Aorta (tissue), 5 donors: ENCODE measurements around the gene CDH23. TPM values are rescaled to one million over a fixed set of nuclear protein-coding genes. Genes with fewer than 3 reads are reported as not detected.

Experiments used
- ATAC-seq: fragments of 200-7000 bp; cut with Tn5 transposase; one replicate; pipeline ENCODE4 v1.9.1; 2022; ENCODE audit warnings: moderate library complexity; ENCODE audit not compliant: low FRiP score
- DNase-seq, 2 donors: peaks; one replicate each; pipeline ENCODE4 v3.0.0-alpha.2; 2020
- H3K27ac ChIP-seq, 2 donors: one replicate each; pipeline ENCODE4 v1.5.1; 2013; ENCODE audit warnings: low read length in 2 of 2, mild to moderate bottlenecking in 2 of 2, moderate library complexity in 2 of 2, control low read depth in 1 of 2, inconsistent platforms in 1 of 2, low read depth in 1 of 2
- H3K27me3 ChIP-seq, 2 donors: one replicate each; pipeline ENCODE4 v1.6.1; 2013; ENCODE audit warnings: control low read depth in 1 of 2, low read length in 1 of 2, mild to moderate bottlenecking in 1 of 2, moderate library complexity in 1 of 2; ENCODE audit not compliant: insufficient read depth in 2 of 2, control insufficient read depth in 1 of 2
- H3K36me3 ChIP-seq, 2 donors: one replicate each; pipeline ENCODE4 v1.6.1; 2013; ENCODE audit warnings: control low read depth in 1 of 2, low read length in 1 of 2, mild to moderate bottlenecking in 1 of 2; ENCODE audit not compliant: insufficient read depth in 2 of 2, control insufficient read depth in 1 of 2
- H3K4me1 ChIP-seq, 2 donors: one replicate each; pipeline ENCODE4 v1.6.1; 2013; ENCODE audit warnings: low read length in 2 of 2, control low read depth in 1 of 2, mild to moderate bottlenecking in 1 of 2, moderate library complexity in 1 of 2; ENCODE audit not compliant: insufficient read depth in 2 of 2, control insufficient read depth in 1 of 2
- H3K4me3 ChIP-seq, 2 donors: one replicate each; pipeline ENCODE4 v1.5.1; 2013; ENCODE audit warnings: low read length in 2 of 2, control low read depth in 1 of 2, mild to moderate bottlenecking in 1 of 2
- H3K9me3 ChIP-seq: one replicate; pipeline ENCODE4 v1.6.1; 2013; ENCODE audit warnings: mild to moderate bottlenecking, low read length; ENCODE audit not compliant: control insufficient read depth
- WGBS, 2 donors: extraction: QIAGEN DNeasy Blood & Tissue Kit; methylation state at CpG; one replicate each; pipeline ENCODE4 v1.1.7; 2013; 5-methylcytosine and 5-hydroxymethylcytosine counted together
- intact Hi-C, 2 donors: fragments of 100-400 bp; cut with DNase I; formaldehyde crosslinking; loops; one replicate each; pipeline versions ENCODE4 v1.14.2 to v1.15.0; 2022
- polyA plus RNA-seq, 2 donors: library from polyadenylated mRNA; stranded (reverse); fragments of 200-250 nt; gene quantifications; one replicate each; pipeline ENCODE4 v1.2.3, GENCODE V29; 2013
- total RNA-seq, 2 donors: library from RNA; stranded (reverse); fragmentation: NEBNext Ultra II Directional; extraction: Animal tissue kit (Norgen Biotek cat#: 25700); gene quantifications; one replicate each; pipeline ENCODE4 v1.2.1, GENCODE V29; 2021
- donor health status: healthy with polysubstance abuse.
- donor health status: Bipolar disorder and iron deficiency.
- donor health status: DM: no; HTN: no; CAD: no.
- donor health status: DM: no; HTN: no; CAD: no.
- donor health status: DM: yes; HTN: yes; CAD: no.

Gene CDH23
- total and polyA plus RNA-seq, 4 donors, result 0.50 to 16.6 (median 7.3) TPM

DNA sequence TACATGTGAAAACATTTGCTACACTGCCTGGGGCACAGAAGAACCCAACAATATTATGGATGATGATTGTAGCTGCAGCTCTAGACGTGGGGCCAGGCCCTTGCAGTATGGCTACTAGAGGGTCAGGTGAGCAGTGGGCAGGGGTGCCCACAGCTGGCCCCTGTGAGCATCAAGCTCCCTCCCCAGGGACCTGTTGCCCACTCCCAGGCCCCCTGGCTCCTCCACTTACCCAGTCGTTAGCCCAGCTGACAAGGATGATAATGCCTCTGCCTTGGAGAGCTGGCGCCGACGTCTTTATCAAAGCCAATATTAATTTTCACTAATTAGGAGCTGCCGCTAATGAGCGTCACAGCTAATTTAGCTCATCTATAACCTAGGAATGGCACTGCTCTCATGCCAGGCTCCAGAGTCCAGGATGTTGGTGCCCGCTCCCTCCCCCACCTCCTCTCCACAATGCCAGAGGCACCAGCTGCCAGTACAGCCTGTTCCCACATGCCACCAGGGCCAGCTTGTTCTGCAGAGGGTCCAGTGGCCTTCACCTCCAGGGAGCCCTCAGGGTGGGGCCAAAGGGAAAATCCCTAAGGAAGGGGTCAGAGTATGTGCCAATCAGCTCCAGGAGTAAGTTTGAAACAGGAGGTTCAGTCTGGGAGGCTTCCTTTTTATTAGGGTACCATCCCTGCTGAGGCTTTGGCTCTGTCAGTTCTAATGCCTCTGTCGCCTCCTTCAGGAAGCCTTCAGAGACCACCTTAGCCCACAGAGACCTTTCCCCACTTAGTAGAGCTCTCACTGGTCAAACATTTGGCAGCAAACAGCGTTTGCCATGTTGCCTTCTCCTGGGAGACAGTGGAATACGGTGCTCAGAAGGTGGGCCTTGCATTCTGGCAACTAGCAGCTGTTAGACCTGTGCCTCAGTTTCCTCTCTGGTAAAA lies 77.2 kb downstream of the CDH23 start:
- WGBS, 2 donors, result 93% methylated on average over 11 of the region's 11 CpGs
- ATAC-seq, result no peak
- peak in 1 of 2 donors; percentile 24 for DNase-seq
- Histone ChIP-seq H3K4me1 (no peaks in the 10 kb centered on the region), H3K27ac (no peak overlapping the region), H3K4me3 (no peak overlapping the region), H3K27me3 (no peaks in the 10 kb centered on the region), H3K36me3 (no peaks in the 10 kb centered on the region), H3K9me3 (no peaks in the 10 kb centered on the region)
- intact Hi-C loops, result no loop called here

DNA sequence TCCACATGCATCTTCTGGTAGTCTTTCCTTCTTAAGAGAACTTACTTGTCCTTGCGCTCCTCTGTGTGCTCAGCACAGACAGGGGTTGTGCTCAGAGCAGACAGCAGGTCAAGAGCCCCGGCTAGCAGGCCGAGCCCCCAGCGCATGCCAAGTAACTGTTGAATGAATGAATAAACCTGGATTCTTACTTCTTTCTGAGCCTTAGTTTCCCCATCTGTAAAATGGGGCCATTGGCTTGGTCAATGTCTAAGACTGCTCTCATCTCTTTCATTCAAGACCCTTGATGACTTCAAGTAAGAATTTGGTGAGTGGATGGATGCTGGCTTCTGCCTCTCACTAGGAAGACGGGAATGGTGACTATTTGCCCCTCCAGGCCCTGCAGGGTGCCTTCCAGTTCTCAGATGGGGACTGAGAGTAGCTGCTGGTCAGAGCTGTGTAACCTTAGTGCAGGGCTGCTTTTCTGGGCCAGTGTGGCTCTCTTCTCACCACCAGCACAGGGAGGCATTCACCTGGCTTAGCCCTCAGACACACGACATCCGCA lies 78.1 kb downstream of the CDH23 start:
- ATAC-seq, result no peak
- Histone ChIP-seq H3K36me3 (no peaks in the 10 kb centered on the region), H3K4me3 (no peak overlapping the region), H3K9me3 (no peaks in the 10 kb centered on the region), H3K4me1 (no peaks in the 10 kb centered on the region), H3K27ac (no peak overlapping the region), H3K27me3 (no peaks in the 10 kb centered on the region)
- intact Hi-C loops, result no loop called here
- 96 to 97% methylated on average over 7 of the region's 7 CpGs for whole genome bisulfite sequencing, 2 donors
- DNase-seq, result peak in 1 of 2 donors; percentile 1

DNA sequence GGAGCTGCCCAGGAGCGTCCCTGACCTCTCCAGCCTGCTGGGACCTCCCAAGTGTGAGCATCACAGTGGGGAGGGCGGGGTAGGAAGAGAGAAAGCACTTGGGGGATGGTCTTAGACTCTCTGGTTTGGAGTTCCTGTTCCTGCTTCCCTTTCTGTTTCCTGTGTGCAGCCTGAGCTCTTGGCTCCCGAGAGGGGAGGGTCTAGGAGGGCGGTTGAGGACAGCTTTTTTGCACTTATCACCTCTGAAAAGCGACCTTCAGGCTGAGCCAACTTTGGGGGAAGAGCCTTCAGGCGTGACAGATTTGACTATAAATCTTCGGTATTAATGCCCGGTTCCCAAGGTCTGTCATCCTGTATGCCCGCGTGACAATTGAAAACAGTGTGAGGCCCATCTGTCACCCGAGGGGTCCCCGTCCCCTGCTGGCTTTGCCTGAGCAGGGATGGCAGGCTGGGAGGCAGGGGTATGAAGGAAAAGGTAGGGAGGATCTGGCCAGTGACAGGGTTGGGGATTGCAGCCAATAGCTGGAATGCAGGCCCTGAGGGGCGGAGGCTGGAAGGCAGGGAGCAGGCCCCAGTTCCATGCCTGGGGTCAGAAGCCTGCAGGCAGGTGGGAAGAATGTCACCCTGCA lies 78.6 kb downstream of the CDH23 start:
- peak in 1 of 2 donors; percentile 46 for DNase-seq
- Histone ChIP-seq H3K4me3 (no peak overlapping the region), H3K27ac (no peak overlapping the region), H3K27me3 (no peaks in the 10 kb centered on the region), H3K36me3 (no peaks in the 10 kb centered on the region), H3K4me1 (no peaks in the 10 kb centered on the region), H3K9me3 (no peaks in the 10 kb centered on the region)
- 91 to 94% methylated on average over 13 of the region's 13 CpGs for WGBS, 2 donors
- ATAC-seq, result no peak
- intact Hi-C loops, result no loop called here

DNA sequence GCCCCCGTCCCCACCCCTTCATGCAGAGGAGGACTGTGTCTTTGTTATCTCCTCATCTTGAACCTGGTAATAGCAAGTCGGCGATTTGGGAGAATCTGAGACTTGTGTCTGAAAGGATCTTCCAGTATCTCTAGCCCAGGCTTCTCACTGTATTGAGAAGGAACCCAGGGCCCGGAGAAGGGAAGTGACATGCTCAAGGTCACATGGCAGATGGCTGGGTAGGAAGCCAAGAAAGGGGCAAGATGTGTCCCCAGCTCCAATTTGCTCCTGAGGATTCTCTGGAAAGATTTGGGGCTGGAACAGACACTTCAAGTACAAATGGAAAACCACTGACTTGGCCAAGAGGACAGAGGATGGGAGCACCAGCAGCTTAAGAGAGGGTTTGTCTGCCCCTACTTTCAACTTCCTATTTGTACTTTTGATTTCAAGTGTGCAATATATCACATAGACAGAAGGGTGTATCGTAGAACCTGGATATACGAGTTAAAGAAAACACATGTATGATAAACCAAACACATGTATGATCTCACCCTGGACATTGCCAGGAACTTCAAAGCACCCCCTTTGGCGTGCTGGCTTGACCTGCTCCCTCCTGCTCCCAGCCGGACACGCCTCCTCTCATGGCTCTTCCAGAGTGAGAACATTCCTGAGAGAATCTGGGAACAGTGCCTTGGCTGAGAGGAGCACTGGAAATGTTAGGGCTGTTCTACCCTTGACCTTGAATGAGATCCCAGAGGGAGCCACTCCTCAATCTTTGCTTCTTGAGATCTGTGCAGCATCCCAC lies 79.7 kb downstream of the CDH23 start:
- 46 to 47% methylated on average over 9 of the region's 9 CpGs for WGBS, 2 donors
- no peak overlapping the region for H3K27ac ChIP-seq
- H3K36me3 ChIP-seq, result no peaks in the 10 kb centered on the region
- H3K9me3 ChIP-seq, result no peaks in the 10 kb centered on the region
- peak in 1 of 2 donors; percentile 58 for DNase-seq
- H3K27me3 ChIP-seq, result no peaks in the 10 kb centered on the region
- peak; percentile 60 for ATAC-seq
- no peaks in the 10 kb centered on the region for H3K4me1 ChIP-seq
- intact Hi-C loops, result no loop called here
- H3K4me3 ChIP-seq, result no peak overlapping the region

DNA sequence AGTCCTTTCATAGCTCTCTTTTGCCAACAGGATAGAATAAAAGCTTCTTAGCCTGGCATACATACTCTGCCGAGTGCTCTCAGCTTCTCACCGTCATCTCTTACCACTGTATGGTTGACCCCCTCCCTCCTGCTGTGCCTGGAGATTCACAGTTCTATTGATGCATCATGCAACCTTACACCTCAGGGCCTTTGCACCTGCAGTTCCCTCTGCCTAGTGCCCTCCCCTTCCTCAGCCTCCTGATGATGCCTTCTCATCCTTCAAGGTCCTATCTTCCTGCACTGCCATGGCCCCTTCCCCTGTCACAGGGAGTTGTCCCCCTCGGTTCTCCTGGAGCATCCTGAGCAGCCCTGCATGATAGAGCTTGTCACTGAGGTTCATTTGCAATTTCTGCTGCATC lies 81.5 kb downstream of the CDH23 start:
- Histone ChIP-seq H3K36me3 (no peaks in the 10 kb centered on the region), H3K27ac (no peak overlapping the region), H3K4me3 (no peak overlapping the region), H3K9me3 (no peaks in the 10 kb centered on the region), H3K4me1 (no peaks in the 10 kb centered on the region), H3K27me3 (no peaks in the 10 kb centered on the region)
- intact Hi-C loops, result no loop called here
- ATAC-seq, result no peak
- DNase-seq, result no peak
- 88 to 90% methylated on average over 3 of the region's 3 CpGs for WGBS, 2 donors

DNA sequence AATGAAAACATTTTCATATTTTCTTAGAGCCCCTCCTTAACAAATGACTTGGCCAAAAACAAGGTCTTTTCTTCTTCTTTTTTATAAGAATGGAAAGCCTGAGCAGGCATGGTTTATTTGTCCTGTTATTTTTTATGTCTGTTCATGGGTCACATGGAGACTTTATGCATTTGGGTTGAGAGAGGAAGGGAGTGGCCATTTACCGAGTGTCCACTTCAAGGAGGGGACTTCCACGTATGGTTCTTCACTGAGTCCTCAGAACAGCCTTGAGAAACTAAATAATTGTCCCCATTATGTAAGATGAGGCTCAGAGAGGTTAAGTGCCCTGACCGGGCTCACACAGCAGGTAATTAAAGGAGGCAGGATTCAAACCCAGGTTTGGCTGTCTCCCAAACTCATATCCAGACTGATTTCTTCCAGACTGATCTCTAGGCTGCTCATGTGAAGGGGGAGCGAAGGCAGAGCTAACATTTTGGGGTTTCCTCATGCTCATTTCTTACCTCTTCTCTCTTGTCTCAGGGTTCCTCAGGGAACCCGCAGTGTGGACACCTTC lies 82.2 kb downstream of the CDH23 start:
- no peak for ATAC-seq
- H3K4me1 ChIP-seq, result no peaks in the 10 kb centered on the region
- 87% methylated on average over 5 of the region's 5 CpGs for WGBS, 2 donors

DNA sequence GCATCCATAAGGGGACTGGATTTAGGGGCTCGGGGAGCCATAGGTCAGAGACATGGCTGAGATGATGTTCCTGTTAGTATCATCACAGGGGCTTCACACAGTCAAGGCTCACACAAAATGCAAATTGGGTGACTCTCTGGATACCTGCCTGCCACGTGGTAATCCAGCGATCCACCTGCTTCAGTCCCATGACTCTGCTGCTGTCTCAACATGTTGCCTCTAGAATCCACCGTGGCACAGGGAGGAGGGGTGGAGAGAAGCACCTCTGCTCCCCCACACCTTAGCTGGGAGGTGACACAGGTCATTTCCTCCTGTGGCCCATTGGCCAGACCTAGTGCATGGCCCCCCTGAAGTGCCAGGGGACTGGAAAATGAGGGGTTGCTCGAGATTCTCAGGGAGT lies 83.1 kb downstream of the CDH23 start:
- Histone ChIP-seq H3K4me3 (no peak overlapping the region), H3K27me3 (no peaks in the 10 kb centered on the region), H3K4me1 (no peaks in the 10 kb centered on the region), H3K36me3 (no peaks in the 10 kb centered on the region), H3K9me3 (no peaks in the 10 kb centered on the region), H3K27ac (no peak overlapping the region)
- ATAC-seq (no peak), DNase-seq (no peak)
- WGBS, 2 donors, result 79 to 81% methylated on average over 5 of the region's 5 CpGs
- intact Hi-C loops, result no loop called here

More for the DNA sequence above, 82.2 kb downstream of the CDH23 start:
- no peak overlapping the region for H3K27ac ChIP-seq
- no peaks in the 10 kb centered on the region for H3K9me3 ChIP-seq
- DNase-seq, result no peak
- H3K36me3 ChIP-seq, result no peaks in the 10 kb centered on the region
- no peaks in the 10 kb centered on the region for H3K27me3 ChIP-seq
- no peak overlapping the region for H3K4me3 ChIP-seq
- intact Hi-C loops, result no loop called here

DNA sequence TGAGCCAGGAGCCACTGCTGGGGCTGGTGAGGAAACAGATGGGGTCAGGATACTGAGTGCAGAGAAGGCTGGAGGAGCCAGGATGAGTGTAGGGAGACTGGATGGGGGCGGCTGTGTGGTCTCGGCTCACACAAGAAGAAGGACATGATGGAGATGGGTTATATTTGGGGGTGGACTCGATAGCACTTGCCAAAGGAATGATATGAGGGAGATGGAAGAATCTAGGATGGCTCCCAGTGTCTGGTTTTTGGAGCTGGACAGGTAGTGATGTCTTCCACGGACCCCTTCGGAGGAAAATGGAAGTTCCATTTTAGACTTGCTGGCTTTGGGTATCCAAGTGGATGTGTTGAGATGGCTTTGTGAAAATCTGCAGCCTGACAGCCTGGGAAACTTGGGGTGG lies 83.9 kb downstream of the CDH23 start:
- no peaks in the 10 kb centered on the region for H3K36me3 ChIP-seq
- H3K27me3 ChIP-seq, result no peaks in the 10 kb centered on the region
- WGBS, 2 donors, result 81 to 93% methylated on average over 5 of the region's 5 CpGs
- H3K27ac ChIP-seq, result no peak overlapping the region
- ATAC-seq, result no peak
- no peak for DNase-seq
- no peaks in the 10 kb centered on the region for H3K4me1 ChIP-seq
- intact Hi-C loops, result no loop called here
- no peak overlapping the region for H3K4me3 ChIP-seq
- H3K9me3 ChIP-seq, result no peaks in the 10 kb centered on the region
